ENCODE data around the gene CCDC85A.

DNA sequence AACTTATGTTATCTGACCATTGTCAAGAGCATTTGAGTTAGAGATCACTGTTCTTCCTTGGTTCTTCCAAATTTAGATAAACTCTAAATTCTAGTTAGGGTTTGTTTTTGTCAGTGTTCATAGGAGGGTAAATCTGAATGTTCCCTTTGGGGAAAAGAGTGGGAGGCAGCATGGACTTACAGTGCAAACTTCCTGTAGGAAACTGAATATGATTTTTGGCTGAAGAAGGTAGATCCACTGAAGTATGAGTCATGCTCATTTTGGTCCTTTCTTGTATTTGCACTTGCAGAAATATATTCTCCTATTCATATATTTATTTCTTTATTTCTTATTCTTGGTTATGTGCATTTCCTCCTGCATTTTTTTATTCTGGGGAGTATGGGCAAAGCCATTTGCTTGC, 27.3 kb downstream of the CCDC85A start:
- no peak for TF ChIP-seq EZH2 (IDR thresholded peaks at IDR 0.05; ENCODE audit: low read depth, unreplicated experiment)
- TF ChIP-seq POLR2AphosphoS5 (IDR thresholded peaks at IDR 0.05; ENCODE audit: low read depth) = no peak
- TF ChIP-seq, protein P1, sequence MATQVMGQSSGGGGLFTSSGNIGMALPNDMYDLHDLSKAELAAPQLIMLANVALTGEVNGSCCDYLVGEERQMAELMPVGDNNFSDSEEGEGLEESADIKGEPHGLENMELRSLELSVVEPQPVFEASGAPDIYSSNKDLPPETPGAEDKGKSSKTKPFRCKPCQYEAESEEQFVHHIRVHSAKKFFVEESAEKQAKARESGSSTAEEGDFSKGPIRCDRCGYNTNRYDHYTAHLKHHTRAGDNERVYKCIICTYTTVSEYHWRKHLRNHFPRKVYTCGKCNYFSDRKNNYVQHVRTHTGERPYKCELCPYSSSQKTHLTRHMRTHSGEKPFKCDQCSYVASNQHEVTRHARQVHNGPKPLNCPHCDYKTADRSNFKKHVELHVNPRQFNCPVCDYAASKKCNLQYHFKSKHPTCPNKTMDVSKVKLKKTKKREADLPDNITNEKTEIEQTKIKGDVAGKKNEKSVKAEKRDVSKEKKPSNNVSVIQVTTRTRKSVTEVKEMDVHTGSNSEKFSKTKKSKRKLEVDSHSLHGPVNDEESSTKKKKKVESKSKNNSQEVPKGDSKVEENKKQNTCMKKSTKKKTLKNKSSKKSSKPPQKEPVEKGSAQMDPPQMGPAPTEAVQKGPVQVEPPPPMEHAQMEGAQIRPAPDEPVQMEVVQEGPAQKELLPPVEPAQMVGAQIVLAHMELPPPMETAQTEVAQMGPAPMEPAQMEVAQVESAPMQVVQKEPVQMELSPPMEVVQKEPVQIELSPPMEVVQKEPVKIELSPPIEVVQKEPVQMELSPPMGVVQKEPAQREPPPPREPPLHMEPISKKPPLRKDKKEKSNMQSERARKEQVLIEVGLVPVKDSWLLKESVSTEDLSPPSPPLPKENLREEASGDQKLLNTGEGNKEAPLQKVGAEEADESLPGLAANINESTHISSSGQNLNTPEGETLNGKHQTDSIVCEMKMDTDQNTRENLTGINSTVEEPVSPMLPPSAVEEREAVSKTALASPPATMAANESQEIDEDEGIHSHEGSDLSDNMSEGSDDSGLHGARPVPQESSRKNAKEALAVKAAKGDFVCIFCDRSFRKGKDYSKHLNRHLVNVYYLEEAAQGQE (IDR thresholded peaks at IDR 0.05; ENCODE audit: unreplicated experiment) = no peak
- TF ChIP-seq, protein P2, sequence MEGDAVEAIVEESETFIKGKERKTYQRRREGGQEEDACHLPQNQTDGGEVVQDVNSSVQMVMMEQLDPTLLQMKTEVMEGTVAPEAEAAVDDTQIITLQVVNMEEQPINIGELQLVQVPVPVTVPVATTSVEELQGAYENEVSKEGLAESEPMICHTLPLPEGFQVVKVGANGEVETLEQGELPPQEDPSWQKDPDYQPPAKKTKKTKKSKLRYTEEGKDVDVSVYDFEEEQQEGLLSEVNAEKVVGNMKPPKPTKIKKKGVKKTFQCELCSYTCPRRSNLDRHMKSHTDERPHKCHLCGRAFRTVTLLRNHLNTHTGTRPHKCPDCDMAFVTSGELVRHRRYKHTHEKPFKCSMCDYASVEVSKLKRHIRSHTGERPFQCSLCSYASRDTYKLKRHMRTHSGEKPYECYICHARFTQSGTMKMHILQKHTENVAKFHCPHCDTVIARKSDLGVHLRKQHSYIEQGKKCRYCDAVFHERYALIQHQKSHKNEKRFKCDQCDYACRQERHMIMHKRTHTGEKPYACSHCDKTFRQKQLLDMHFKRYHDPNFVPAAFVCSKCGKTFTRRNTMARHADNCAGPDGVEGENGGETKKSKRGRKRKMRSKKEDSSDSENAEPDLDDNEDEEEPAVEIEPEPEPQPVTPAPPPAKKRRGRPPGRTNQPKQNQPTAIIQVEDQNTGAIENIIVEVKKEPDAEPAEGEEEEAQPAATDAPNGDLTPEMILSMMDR (conservative IDR thresholded peaks at IDR 0.05; ENCODE audit: low read depth in 2 of 2) = no peak
- no peak for TF ChIP-seq ZNF331 (CRISPR knock-in tag; IDR thresholded peaks at IDR 0.05; ENCODE audit: low read depth)
- no peak for TF ChIP-seq CREB1 (CRISPR knock-in tag; IDR thresholded peaks at IDR 0.05; ENCODE audit: low read depth)
- no peak for TF ChIP-seq EZH2phosphoT487 (IDR thresholded peaks at IDR 0.05; ENCODE audit: unreplicated experiment)

Data from GM23338 (cell line).